ENCODE results near the gene TSC22D4.

The TSC22D4 gene

GRCh38 chr7:100426516-100426915, 52.5 kb downstream of the TSC22D4 start:
- no peak for DNase-seq

DNA sequence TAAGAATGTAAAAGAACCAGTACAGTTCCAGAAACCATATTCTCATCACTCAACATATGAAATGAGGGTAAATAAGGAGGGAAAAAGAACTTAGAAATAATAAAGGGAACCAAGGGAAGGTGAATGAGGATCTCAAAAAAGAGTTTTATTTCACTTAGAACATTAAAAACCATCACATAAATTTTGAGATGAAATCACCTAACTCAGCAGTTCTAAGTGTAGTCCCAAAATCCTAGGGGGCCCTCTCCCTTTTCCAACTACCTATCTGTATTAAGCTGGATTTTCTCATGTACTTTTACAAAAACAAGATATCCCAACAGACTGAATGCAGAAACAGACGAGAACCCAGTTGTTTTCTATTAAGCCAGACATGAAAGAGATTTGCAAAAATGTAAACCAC, 53.7 kb downstream of the TSC22D4 start:
- no peak for DNase-seq

GRCh38 chr7:100423315-100423714, 55.7 kb downstream of the TSC22D4 start:
- no peak for DNase-seq

DNA sequence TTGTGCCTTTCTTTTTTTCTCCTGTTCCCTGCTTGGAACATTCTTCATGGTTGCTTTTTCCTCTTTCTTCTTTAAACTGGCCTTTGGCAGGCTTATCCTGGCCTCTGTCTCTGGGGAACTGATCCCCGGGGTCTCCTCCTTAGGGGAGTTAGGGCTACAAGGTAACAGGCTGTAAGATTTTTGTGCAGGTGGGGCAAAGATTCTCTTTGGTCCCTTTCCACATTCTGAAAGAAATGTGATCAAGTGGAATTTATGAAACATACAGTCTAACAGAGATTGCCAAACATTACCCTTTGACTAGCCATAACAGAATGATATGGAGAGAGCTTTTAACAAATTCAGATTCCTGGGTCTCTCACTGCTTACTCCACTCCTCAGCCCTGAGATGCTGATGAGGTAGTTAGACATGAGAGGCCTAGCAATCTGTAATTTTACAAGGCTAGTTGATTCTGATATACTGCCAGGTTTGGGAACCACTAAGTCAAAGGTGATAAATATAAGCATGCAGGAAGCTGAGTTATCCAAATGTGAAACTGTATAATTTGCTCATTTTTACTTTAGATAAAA, 59.3 kb downstream of the TSC22D4 start:
- no peak for DNase-seq

- no peak for DNase-seq
These were observed 59.9 kb downstream of the TSC22D4 start for GRCh38 chr7:100418930-100419659.

Data from NCI-H1092 (cell line).